ENCODE results near the gene RFX2.

RFX2 gene

DNA sequence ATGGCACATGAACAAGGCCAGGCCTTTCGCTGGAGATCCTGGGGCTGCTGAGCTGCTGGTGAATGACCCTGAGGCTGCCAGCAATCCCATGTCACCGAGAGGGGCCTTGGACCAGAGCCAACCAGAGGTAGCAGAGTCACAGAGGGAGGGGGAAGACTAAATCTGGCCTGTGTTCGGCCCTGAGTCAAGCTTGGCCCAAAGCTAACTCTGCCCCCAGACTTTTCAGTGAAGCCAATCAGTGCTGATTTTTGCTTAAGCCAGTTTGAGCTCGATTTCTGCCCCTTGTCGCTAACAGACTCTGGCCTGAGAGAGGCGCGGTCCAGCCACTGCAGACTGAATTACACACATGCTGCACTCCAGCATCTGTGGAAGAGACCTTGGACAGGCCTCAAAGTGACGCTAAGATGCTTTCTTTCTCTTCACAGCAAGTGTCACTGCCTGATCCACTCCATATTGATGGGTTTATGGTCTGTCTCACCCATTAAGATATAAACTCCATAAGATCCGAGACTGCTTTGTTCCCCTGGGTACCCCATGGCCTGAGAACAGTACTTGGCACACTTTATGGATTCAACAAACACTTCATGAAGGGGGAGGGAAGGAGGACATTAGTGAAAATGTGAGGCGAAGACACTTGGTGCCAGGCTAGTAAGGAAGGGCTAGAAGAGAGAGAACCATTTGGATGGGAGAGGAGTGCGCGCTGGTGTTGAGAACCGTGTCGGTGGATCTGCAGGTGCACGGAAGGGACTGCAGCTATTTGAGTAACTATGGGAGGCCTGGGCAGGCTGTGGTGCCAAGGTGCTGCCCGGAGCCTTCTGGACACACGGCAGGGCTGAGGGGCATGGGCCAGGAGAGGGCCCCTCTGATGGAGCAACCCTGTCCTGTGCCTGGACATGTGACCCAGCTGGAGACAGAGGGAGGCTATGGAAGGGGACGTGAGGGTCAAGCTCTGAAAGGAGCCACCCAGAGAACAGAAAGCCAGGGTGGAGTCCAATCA lies 150.0 kb downstream of the RFX2 start:
- TF ChIP-seq GATA3 (IDR thresholded peaks at IDR 0.05; ENCODE audit: low read depth, low read length) (no peak), GATA2 (IDR thresholded peaks at IDR 0.05; ENCODE audit: low read depth, low read length) (no peak)

GRCh38 chr19:5959260-5960004 lies 150.9 kb downstream of the RFX2 start:
- TF ChIP-seq GATA3 (IDR thresholded peaks at IDR 0.05; ENCODE audit: low read depth, low read length) (no peak), GATA2 (IDR thresholded peaks at IDR 0.05; ENCODE audit: low read depth, low read length) (no peak)

- TF ChIP-seq GATA3 (IDR thresholded peaks at IDR 0.05; ENCODE audit: low read depth, low read length), result no peak
- TF ChIP-seq GATA2 (IDR thresholded peaks at IDR 0.05; ENCODE audit: low read depth, low read length), result no peak
Measured at GRCh38 chr19:5958851-5959122, 151.5 kb downstream of the RFX2 start.

DNA sequence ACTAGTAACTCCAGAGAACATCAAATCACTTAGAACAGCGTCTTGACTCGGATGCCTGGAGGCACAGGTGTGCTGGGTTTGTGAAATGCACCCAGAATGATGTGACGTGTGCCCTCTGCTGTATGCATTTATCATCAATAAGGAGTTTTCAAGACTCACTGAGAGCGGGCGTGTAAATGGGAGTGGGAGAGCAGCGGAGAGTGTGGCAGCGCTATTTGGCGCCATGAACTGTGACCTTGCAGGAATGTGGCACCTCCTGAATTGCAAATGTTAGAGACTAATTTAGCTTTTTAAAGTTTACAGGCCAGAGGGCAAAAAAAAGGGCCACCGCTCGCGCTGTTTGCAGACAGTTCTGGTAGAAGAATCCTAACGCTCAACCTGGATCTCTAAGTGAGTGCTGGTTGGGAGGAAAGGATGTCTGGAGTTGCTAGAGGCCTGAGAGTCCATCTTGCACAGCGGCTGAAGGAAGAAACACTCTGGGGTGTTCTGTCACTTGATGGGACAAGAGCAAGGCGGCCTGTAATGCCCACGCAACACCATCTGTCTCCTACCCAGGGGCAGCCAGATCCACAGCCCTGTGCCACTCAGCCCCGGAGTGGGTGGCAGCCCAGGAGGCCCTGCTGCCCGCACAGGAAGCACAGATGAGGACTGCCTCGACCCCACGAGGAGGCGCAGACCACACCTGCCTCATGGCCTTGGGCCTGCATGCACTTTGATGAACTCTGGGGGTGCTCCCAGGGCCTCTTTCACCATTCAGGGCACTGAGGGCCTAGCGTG lies 152.0 kb downstream of the RFX2 start:
- TF ChIP-seq GATA3 (IDR thresholded peaks at IDR 0.05; ENCODE audit: low read depth, low read length) (no peak), GATA2 (IDR thresholded peaks at IDR 0.05; ENCODE audit: low read depth, low read length) (no peak)

DNA sequence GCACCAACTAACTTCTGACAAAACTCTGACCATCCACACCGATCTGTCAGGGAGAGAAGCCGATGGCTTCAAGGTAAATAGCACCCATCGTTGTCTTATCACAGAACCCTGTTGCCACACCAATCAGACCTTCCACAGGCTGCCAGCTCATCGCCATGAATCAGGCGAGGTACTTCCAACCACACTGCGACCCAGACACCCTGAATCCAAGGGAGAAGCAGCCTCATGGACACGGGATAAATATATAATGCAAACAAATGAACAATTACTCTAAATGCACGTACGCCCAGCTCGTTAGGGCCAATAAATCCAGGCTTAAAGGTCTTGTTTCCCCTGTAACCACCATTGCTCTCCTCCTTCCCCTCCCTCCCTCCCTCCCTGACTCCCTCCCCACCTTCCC lies 153.1 kb downstream of the RFX2 start:
- TF ChIP-seq GATA2 (IDR thresholded peaks at IDR 0.05; ENCODE audit: low read depth, low read length) (no peak), GATA3 (IDR thresholded peaks at IDR 0.05; ENCODE audit: low read depth, low read length) (no peak)

DNA sequence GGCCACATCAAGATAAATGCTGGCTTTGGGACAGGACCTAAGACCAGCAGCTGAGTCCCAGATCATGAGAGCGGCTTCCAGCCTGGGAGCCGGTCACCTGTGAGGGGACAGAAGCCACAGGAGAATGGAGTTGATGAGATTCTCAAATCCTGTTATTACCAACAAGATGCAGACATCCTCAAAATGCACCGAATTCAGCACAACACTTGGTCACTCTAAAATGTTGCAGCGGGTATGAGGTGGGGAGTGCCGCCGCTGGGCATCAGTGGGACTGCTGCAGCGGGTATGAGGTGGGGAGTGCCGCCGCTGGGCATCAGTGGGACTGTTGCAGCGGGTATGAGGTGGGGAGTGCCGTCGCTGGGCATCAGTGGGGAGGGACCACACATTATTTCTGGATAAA lies 153.6 kb downstream of the RFX2 start:
- TF ChIP-seq GATA2 (IDR thresholded peaks at IDR 0.05; ENCODE audit: low read depth, low read length) (no peak), GATA3 (IDR thresholded peaks at IDR 0.05; ENCODE audit: low read depth, low read length) (no peak)

- no peak for TF ChIP-seq GATA3 (IDR thresholded peaks at IDR 0.05; ENCODE audit: low read depth, low read length)
Measured at GRCh38 chr19:5956323-5956722, 154.0 kb downstream of the RFX2 start.

- TF ChIP-seq GATA3 (IDR thresholded peaks at IDR 0.05; ENCODE audit: low read depth, low read length) (no peak), GATA2 (IDR thresholded peaks at IDR 0.05; ENCODE audit: low read depth, low read length) (no peak)
Measured at GRCh38 chr19:5955636-5955935, 154.7 kb downstream of the RFX2 start.

- no peak for TF ChIP-seq GATA2 (IDR thresholded peaks at IDR 0.05; ENCODE audit: low read depth, low read length)
- no peak for TF ChIP-seq GATA3 (IDR thresholded peaks at IDR 0.05; ENCODE audit: low read depth, low read length)
Measured at GRCh38 chr19:5954293-5954692, 156.0 kb downstream of the RFX2 start.

DNA sequence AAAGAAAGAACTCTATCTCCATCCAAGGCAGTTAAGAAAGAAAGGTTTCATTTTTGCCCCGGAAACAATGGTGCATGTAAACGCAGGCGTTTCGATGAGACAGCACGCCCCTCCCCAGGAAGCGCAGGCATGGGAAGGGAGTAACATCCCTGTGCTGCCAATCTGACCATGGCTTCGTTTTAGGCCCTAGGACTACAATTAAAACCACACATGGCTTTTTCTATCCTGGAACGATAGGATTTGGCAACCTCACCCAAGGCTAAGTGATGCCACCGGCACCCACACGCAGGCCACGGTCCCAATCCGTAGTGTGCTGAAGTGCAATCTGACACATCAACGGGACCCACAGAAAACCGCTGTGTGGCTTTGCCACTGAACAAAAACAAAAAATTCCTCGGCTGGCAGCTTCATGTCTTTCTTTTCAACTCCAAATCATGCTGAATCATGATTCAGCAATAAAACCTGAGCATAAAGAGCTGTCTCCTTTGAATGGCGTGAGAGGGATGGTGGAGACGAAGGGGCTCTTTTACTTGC lies 156.6 kb downstream of the RFX2 start:
- TF ChIP-seq GATA2 (IDR thresholded peaks at IDR 0.05; ENCODE audit: low read depth, low read length) (no peak), GATA3 (IDR thresholded peaks at IDR 0.05; ENCODE audit: low read depth, low read length) (no peak)

DNA sequence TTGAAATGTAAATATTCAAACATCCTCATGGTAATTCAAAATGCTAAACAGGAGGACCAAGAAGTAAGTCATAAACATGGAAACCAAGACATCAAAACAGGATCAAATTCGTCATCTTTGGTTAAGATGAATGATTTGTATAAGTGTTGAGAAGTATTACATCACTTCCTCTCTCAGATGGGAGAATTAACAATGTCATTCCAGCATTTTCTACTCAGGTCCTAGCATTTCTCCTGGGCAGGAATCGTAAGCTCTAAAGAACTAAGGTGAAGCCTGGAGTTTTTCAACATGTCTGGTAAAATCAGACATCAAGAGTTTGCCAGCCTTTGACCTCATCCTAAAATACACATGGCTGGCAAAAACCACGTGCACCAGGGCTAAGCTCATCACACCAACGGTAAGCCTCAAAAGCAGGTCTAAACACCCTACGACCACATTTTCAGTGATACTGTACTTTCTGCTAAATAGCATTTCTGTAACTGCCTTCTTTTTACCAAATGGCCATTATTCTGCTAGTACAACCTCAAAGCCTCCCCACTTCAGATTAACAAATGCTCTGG lies 157.2 kb downstream of the RFX2 start:
- TF ChIP-seq GATA3 (IDR thresholded peaks at IDR 0.05; ENCODE audit: low read depth, low read length) (no peak), GATA2 (IDR thresholded peaks at IDR 0.05; ENCODE audit: low read depth, low read length) (no peak)

DNA sequence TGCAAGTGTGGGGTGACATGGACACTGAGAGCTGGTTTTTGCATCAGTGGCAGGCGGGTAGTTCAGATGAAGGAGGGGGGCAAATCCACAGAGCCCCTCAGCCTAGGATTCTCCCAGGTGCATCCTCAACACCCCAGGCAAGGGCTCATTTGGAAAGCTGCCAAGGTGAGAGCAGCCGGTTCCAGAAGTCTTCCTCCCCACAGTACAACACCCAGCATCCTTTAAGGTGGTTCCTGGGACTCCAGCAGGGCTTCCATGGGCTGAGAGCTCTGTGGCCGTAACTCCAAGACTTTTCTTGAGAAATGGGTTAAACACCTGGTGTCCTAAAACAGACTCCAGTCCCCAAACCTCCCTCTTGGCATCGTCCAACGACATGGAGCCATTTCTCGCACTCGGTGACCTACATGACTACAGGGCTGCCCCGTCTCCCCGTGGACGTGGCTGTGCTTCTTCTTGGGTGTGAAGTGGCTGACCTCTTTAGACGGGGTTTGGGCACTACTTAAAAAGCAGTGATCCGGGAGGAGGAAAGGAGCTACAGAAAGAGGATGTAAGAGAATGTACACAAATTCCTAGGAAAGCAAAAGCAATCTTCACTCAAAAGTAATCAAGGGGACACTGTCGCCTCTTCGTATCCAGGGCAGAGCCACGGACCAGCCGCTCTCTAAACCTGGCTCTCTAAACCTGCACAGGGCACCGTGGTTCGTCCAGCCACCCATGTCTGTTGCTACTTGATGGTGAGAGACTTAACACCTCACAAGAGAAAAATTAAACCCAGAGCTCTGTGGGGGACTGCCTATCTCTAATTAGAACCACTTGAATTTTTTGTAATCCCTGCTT lies 157.9 kb downstream of the RFX2 start:
- TF ChIP-seq GATA3 (IDR thresholded peaks at IDR 0.05; ENCODE audit: low read depth, low read length) (no peak), GATA2 (IDR thresholded peaks at IDR 0.05; ENCODE audit: low read depth, low read length) (no peak)

DNA sequence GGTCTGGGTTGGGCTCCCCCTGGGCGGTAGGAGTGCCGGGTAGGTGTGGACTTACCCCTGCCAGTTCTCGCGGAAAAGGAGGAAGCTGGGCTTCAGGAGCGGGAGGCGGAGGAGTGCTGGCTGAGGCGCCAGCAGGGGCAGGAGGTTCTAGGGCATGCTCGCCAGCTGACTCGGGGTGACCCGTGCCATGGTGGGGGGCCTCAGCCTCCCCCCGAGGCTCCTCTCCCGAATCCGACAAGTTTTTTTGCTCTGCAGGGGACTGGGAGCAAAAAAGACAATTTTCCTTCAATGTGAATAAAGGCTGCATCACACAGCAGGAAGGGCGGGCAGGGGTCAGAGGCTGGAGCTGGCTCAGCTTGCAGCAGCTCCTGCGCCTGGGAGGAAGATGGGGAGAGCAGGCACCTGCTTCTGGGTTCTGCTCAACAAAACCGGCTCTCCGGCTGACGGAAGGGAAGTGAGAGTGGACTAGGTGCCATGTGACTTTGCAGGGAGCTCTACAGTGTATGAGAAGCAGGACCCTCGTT lies 158.9 kb downstream of the RFX2 start:
- TF ChIP-seq GATA3 (IDR thresholded peaks at IDR 0.05; ENCODE audit: low read depth, low read length) (no peak), GATA2 (IDR thresholded peaks at IDR 0.05; ENCODE audit: low read depth, low read length) (no peak)
